CD1c-positive myeloid dendritic cell (primary cell): ENCODE data around the gene MSRB3.
"Not testable (repeated sequence)": the region's sequence is repeated elsewhere in the genome, so short reads cannot be mapped to it uniquely, and the experiment has no call there.

Experiments
- DNase-seq: peaks from one replicate; pipeline ENCODE4 v3.0.0-alpha.2; 2016; ENCODE audit errors: extremely low spot score

The MSRB3 gene

DNA sequence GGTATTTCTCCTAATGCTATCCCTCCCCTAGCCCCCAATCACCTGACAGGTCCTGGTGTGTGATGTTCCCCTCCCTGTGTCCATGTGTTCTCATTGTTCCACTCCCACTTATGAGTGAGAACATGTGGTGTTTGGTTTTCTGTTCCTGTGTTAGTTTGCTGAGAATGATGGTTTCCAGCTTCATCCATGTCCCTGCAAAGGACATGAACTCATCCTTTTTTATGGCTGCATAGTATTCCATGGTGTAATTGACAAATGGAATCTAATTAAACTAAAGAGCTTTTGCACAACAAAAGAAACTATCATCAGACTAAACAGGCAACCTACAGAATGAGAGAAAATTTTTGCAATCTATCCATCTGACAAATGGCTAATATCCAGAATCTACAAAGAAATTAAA lies 178.9 kb downstream of the MSRB3 start:
- DNase-seq = not testable (repeated sequence)

DNA sequence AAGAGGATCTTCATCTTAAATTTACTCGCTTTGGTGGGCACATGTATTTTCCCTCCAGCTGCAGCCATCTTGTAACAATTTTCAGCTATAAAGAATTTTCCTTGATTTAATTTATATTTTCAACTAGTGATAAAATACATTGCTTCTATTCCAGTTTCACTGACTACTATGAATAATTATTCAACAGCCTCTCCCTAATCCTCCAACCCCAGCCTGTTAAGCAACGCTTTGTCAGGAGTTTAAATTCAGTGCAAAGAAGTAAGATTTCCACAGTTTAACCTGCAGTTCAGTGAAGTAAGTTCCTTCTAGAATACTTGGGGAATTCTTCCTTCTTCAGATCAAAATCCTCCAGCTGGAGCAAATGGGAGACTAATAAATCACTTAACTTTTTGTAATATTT lies 180.2 kb downstream of the MSRB3 start:
- DNase-seq = no peak

DNA sequence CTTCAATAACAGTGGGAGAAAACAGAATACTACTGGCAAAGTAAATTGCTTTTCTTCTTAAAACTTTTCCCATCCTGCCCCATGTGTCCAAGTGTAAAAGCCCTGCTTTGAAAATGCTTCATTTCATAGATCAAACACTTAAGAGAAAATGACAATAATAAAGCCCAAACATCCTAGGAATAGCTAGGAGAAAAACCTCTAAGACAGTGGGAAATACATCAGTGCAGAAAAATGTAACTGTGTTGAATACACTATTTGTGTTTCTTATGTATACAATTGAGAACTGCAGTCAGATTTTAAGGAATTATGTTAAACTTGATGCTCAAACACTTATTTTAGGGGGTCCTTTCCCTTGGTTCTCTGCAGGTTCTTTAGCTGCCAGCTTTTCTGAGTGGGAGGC lies 181.1 kb downstream of the MSRB3 start:
- no peak for DNase-seq

DNA sequence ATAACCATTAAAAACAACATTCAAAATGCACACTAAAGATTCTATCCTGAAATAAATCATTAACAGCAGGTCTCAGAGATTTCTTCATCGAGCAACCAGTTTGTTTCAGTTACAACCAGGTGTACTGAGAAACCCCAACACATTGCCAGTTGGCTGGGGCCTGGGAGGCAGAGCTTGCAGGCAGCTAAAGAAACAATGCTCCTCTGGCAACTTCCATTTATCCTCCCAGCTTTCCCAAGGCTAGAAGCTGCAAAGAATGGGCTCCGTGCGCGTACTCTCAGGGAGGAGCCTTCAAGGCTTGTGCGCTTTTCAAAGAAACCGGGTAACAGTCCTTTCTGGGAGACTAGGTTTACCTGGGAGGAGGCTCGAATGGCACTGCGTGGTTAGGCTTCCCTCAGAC lies 181.6 kb downstream of the MSRB3 start:
- DNase-seq = no peak

DNA sequence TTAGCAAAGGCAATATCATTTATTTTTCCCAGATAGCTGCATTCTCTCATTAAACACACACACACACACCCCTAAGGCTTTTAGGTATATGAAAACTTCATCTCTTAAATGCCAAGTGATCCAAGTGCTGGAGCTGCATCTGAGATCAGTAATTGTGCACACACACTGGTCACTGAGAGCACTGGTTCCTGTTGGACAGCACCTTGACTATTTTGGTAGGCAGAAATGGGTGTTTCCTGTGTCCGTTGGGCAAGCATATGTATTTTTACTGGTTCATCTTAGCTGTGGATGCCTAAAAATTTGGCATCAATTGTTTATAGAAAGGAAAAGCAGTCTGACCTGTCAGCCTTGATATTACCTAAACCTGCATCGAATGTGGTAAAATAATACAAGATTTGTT lies 182.5 kb downstream of the MSRB3 start:
- DNase-seq = no peak

DNA sequence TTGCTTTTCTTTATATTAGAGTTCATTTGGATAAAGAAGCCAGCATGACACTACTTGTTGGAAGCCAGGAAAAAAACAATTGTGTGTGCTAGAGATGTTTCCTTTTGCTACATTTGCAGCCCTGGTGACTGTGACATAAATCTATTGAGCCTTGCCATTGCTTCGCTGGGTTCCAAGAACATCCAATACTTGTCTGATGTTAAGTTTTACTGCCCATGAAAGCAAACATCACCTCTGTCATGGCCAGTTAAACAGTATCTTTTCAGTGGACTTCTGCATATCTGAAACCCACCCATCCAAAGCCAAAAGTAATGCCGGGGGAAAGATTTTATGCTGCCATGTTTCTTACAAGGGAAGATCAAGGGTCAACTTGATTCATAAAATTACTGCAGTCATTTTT lies 184.0 kb downstream of the MSRB3 start:
- DNase-seq = no peak

DNA sequence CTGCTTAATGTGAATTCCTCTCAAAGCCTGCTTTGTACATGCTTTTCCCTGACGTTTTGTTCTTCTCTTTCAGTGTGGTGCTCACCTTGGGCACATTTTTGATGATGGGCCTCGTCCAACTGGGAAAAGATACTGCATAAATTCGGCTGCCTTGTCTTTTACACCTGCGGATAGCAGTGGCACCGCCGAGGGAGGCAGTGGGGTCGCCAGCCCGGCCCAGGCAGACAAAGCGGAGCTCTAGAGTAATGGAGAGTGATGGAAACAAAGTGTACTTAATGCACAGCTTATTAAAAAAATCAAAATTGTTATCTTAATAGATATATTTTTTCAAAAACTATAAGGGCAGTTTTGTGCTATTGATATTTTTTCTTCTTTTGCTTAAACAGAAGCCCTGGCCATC lies 184.6 kb downstream of the MSRB3 start:
- no peak for DNase-seq

DNA sequence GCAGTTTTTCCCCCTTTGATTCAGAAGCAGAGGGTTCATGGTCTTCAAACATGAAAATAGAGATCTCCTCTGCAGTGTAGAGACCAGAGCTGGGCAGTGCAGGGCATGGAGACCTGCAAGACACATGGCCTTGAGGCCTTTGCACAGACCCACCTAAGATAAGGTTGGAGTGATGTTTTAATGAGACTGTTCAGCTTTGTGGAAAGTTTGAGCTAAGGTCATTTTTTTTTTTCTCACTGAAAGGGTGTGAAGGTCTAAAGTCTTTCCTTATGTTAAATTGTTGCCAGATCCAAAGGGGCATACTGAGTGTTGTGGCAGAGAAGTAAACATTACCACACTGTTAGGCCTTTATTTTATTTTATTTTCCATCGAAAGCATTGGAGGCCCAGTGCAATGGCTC lies 185.1 kb downstream of the MSRB3 start:
- DNase-seq = no peak

DNA sequence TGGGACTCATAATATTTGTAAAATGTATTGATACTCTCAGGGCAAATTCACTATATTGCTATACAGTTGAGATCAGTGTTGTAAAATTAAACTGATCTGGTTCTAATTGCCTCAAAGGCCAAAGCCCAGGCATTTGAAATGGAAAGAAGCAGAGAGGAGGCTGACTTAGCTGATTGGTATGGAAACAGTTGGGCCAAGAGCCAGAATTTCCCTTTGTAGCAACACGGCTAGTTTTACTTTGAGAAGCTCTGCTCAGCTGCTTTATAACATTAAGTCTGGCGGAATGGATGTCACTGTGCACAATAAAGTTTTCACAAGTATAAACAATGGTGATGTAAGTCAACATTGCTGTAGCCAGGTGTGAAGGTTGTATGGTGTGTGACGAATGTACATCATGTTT lies 186.4 kb downstream of the MSRB3 start:
- no peak for DNase-seq

DNA sequence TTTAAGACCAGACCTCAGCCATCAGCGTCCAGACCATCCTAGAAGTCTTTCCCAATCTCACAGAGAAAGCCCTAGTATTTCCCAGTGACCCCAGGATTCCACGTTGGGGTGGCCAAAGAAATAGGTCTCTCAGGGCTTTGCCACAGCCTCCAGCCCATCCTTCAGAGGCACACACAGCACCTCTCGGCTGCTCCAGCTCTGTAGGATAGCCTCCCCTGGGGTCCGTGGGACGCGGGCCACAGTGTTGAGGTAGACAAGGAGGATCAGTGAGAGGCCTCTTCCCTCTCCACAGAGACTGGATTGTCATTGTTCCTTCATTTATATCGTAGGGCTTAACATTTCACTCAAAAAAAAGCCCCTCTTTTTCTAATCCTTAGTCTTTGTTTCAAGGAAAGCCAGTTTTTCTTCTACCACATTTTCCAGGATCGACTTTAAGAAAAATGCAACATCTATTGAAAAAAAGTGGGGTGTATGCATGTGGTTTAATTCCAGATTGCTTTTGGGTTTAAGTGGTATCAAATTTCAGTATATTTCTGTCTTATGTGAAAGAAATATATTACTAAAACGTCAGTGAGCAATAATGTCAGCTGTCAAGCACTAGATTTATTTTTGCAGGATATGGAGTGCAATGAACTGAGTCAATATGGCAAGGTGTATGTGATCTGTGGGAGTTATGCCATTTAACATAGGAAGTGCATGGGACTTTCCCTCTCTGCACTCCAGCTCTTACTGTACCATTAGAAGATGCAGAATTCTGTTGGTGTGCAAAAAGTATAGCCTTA lies 187.5 kb downstream of the MSRB3 start:
- no peak for DNase-seq

DNA sequence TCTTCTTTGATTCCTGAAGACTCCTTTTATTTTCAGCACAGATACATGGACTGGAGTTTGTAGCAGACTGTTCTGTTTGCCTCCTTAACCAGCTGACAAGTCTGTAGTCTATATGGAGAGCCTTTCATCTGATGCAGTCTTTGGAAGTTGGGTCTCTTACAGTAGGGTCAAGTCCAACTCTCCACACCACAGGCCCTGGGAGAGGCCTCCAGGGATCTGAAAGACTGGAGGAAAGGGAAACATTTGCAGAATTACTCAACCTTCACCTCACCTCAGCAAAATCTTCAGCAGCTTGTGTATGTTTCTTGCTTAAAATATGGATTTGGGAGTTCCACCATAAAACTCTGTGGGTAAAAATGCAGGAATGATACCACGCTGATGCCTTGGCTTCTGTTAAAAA lies 188.4 kb downstream of the MSRB3 start:
- no peak for DNase-seq

DNA sequence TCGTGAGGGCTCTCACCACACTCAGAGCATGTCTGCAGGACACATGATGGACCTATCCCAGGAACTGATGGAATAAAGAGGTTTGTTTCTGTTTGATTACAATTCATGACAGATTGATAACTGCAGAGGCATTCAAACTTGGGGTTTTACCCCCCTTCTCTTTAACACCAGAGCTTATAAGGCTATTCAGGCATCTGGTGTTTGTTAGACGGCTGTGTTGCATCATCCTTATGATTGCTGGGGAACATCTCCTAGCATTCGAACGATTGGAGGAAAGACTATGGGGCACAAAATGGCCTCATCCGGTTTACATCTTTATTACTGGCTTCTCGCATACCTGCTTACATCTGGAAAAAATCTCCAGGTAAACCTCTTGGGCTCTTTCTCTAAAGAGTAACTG lies 191.8 kb downstream of the MSRB3 start:
- DNase-seq = no peak

DNA sequence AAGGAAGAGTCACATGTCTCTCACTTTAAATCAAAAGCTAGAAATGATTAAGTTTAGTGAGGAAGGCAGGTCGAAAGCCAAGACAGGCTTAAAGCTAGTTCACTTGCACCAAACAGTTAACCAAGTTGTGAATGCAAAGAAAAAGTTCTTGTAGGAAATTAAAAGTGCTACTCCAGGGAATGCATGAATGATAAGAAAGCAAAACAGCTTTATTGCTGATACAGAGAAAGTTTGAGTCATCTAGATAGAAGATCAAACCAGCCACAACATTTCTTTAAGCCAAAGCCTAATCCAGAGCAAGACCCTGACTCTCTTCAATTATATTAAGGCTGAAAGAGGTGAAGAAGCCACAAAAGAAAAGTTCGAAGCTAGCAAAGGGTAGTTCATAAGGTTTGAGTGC lies 193.6 kb downstream of the MSRB3 start:
- DNase-seq = no peak

DNA sequence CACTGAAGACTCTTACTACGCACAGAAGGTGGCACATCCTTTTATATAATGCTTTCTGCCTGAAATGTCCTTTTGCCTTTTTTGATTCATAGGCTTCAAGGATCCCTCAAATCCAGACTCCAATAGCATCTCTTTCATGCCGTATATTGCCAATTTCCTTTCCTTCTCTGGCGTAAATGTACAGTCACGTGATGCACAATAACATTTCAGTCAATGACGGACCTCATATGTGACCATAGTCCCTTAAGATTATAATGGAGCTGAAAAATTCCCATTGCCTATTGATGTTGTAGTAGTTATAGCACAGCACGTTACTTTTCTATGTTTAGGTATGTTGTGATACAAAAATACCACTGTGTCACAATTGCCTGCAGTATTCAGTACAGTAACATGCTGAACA lies 196.3 kb downstream of the MSRB3 start:
- DNase-seq = no peak

DNA sequence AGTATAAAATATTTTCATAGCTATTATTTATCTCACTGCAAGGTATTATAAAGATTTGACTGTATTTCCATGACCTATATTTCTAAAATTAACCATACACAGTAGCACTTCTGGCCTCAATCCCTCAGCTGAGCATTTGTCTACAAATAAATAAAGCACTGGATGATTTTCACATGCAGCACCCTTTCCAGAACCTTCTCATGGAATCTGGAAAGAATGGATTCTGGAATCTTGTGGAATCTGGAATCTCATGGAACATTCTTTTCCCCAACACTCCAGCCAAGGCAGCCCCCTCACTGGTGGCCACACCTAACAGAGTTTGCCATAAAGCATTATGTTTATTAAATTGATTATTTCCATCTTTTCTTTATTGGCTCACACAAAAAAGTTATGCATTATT lies 199.2 kb downstream of the MSRB3 start:
- DNase-seq = no peak

DNA sequence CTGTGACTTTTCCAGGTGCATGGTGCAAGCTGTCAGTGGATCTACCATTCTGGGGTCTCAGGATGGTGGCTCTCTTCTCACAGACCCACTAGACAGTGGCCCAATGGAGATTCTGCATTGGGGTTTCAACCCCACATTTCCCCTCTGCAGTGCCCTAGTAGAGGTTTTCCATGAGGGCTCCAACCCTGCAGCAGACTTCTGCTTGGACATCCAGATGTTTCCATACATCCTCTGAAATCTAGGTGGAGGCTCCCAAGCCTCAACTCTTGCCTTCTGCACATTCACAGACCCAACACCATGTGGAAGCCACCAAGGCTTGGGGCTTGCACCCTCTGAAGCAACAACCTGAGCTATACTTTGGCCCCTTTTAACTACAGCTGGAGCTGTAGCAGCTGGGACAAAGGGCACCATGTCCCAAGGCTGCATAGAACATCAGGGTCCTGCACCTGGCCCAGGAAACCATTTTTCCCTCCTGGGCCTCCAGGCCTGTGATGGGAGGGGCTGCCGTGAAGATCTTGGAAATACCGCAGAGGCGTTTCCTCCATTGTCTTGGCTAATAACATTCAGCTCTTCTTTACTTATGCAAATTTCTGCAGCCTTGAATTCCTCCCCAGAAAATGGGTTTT lies 205.5 kb downstream of the MSRB3 start:
- DNase-seq = not testable (repeated sequence)

DNA sequence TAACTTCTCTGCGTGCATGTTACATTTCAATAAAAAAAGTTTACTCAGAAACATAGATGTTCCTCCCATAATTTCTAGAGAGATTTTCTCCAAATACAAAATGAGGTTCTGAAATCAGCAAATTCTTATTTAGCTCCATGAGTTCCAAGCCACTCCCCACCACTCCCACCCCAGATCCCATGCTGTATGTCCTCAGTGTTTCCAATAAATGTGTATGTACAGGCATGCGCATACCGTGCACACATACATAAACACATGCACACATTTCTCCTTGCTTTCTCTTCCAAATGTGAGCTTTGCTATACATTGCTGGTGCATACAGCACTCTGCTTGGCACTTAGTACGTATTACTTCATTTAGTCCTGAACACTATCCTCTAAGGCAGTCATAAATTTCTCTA lies 209.7 kb downstream of the MSRB3 start:
- no peak for DNase-seq

DNA sequence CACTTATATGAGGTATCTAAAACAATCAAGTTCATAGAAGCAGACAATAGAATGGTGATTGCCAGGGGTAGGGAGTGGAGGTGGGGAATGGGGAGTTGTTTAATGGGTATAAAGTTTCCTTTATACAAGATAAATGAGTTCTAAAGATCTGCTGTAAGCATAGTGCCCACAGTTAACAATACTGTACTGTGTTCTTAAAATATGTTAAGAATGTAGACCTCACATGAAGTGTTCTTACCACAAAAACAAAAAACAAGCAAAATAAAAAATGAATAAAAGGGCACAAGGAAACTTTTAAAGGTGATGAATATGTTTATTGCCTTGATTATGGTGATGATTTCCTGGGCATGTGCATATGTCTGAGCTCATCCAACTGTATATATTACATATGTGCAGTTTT lies 211.8 kb downstream of the MSRB3 start:
- no peak for DNase-seq

DNA sequence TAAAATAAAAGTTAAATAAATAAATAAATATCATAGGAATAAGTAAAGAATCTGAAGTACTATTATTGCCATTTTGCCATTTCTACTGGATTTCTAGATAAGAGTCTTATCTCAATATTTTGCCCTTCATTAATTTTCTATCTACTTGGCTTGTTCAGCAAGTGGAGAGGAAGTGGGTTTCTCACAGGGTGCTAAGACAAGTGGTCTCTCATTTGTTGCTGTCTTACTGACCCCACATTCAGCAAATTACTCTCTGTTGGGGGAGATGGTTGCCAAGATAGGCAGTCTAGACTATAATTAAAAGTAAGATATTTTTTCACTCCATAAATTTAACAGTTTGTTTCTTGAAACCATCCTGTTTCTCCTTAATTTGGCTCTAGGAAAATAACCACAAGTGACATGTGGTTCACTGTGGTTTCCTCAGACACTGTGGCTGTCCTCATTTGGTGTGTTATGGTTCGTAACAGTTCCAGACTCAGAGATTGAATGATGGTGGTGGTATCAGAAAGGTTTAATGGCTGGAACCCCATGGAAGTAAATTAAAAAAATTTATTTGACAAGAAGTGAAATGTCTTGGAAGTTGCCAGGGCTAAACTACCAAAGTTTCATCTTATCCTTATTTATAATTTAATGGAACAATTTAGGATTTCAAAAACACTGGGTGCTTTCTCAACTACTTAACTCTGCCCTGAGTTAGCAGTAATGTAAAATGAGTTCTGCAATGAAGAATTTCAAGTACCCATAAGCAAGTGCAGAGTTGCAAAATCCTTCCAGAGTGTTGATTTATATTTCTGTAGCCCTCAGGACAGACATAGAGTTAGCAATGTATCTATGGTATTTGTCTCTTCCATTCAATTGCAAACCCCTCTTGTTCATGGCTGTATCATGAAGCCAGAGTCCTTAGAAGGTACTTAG lies 214.8 kb downstream of the MSRB3 start:
- no peak for DNase-seq

DNA sequence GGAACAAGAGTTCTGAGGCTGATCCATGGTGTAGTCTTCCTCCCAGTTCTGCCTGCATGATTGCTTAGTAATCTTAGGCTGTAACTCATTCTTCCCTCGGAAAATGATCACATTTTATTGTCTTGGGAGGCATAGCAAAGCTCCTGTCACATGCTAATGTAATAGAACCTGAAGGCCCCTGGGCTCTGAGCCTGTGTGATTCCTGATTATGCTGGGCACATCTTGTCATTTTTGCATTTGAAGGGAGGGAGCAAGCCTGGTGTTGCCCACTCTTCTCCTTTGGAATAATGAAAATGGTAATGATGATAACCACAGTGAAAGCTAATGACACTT lies 215.4 kb downstream of the MSRB3 start:
- DNase-seq = no peak

DNA sequence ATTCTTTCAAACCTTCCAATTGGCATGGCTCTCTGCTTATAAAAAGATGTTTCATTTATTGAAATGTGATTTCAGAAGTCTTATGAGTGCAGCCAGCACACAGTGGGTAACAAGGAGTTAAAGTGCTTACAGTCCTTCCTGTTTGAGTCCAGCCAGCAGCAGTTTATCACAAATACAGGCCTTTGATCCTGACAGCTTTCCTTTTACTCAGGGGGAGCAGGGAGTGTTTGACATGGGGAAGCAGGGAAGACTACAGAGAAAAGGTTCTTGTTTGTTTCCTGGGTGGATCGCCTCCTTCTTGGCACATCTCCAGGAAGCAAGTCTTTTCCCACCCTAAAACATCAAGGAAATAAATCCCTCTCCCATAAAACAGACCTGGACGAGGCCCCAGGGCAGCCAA lies 216.1 kb downstream of the MSRB3 start:
- DNase-seq = no peak

DNA sequence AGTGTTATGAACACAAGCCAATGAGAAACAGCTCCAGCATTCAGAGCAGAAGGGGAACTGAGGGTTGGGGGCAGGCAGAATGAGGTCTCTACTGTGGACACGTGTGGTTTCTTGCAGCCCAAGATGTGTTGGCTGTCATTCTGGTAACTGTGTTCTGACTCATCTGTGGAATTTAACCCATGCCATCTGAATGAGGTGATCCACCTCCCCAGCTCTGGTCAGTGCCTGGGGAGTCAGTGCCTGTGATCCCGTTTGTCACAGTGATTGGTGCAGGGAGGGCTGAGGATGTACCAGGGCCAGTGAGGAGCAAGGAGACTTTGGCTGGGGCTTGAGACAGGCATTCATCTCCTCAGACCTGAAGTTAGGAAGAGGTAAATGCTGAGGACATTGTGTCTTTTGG lies 216.8 kb downstream of the MSRB3 start:
- DNase-seq = no peak

DNA sequence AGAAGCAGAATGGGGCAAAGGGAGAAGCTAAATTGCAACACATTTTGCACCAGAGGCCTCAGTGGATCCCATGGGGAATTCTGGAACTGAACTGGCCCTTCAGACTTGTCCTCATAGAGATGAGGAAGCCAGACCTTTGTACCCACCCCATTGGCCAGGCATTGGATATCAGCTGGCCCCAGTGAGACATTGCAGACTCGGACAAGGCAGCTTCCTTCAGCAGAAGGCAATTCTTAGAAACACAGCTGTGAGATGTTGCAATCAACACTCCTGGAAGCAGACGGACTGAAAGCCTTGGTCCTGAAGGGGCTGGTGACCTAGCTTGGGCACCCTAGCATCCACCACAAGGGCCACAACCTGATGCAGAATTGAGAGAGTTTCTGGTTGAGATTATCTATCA lies 218.1 kb downstream of the MSRB3 start:
- no peak for DNase-seq
